Mucosa of gallbladder (tissue), 1 donor: Measurements from ENCODE around the gene TENT5D. TPM values are rescaled to one million over a fixed set of nuclear protein-coding genes. Genes with fewer than 3 reads are reported as not detected.
"Not testable (repeated sequence)": the region's sequence is repeated elsewhere in the genome, so short reads cannot be mapped to it uniquely, and the experiment has no call there.

Experiments used
- DNase-seq: peaks from one replicate; pipeline ENCODE4 v3.0.0-alpha.2; 2020; ENCODE audit warnings: low spot score
- total RNA-seq: library from RNA; stranded (reverse); gene quantifications from one replicate; pipeline ENCODE4 v1.2.1, GENCODE V29; 2021
- donor health status: DM: no; HTN: no; CAD: no.

The TENT5D gene
- not detected for total RNA-seq

DNA sequence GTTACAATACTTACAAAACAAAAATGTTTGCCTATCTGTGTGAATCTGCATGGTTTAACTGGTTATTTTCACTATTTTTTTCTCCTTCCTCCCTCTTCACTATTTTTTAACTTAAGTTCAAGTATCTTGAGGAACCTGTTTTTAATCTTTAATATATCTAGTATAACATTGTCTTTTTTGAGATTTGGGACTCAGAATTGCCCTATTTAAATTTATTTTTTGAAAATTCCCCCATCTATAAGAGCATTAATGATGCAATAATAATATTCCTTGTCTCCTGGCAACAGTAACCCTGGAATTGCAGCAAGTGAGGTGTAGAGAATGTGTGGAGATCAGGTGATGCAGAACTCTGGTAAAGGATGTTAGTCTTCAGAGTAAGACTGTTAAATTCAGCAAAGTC lies at the start of gene TENT5D:
TENT5D (plus strand) TSS at position 301 of the 400 bp plus-strand sequence. CDS start 22,093 bp downstream, outside the sequence.
- no peak for DNase-seq

DNA sequence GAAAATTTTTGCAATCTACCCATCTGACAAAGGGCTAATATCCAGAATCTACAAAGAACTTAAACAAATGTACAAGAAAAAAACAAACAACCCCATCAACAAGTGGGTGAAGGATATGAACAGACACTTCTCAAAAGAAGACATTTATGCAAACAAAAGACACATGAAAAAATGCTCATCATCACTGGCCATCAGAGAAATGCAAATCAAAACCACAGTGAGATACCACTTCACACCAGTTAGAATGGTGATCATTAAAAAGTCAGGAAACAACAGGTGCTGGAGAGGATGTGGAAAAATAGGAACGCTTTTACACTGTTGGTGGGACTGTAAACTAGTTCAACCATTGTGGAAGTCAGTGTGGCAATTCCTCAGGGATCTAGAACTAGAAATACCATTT lies 34.6 kb upstream of the TENT5D start:
- DNase-seq, result not testable (repeated sequence)

DNA sequence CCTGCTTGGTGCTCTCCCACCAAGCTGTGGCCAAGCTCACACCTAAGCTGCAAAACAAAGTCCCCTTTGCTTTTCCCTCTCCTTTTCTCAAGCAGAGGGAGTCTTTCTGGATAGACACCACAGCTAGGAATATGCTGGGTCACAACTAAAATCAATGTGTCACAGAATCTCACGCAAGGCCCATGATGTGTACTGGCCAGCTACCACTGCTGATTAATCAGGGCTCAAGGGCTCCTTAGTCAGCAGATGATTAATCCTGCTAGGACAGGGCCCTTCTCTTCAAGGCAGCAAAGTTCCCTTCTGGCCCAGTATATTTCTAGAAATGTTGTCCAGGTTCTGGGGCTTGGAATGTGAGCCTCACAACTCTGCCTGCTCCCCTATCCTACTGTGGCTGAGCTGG lies 32.0 kb upstream of the TENT5D start:
- DNase-seq, result no peak

DNA sequence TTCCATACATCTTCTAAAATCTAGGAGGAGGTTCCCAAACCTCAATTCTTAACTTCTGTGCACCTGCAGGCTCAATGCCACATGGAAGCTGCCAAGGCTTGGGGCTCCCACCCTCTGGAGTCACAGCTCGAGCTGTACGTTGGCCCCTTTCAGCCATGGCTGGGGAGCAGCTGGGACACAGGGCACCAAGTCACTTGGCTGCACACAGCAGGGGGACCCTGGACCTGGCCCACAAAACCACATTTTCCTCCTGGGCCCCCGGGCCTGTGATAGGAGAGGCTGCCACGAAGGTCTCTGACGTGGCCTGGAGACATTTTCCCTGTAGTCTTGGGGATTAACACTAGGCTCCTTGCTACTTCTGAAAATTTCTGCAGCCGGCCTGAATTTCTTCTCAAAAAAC lies 8.2 kb upstream of the TENT5D start:
- no peak for DNase-seq

DNA sequence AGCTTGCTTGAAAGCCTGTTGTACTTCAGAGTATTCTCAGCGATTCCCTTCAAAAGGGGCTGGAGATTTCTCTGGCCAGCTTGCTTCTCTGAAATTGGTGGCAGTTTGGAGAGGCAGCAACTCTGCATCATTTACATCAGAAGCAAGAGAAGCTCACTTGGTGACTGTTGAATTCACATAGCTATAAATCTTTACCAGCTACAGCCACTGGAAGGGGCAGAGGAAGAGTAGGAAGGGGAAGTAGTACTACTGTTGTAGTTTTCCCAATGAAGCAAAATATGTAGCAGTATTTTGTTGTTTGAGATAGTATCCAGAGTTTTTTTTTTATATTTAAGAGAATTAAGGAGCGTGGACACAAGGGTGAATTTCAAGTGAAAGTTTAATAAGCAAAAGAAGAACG lies 2.8 kb downstream of the TENT5D start:
- no peak for DNase-seq

DNA sequence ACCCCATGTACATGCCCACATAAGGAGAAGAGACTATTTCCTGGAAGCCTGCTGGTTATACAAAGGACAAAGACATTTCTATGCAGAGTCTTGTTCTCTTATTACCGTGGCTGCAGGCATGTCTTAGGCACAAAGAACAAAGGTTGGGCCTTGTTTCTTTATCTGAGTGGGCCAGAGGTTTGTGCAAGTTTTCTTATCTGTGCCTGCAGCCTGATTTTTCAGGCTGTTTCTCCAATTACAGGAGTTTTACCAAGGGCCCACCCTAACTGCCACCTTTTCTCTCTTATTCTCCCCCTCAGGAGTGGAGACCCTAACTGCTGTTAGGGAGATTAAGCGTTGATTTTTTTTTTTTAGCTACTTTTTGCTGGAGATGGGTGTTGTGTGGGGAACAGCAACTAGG lies 3.5 kb downstream of the TENT5D start:
- no peak for DNase-seq

DNA sequence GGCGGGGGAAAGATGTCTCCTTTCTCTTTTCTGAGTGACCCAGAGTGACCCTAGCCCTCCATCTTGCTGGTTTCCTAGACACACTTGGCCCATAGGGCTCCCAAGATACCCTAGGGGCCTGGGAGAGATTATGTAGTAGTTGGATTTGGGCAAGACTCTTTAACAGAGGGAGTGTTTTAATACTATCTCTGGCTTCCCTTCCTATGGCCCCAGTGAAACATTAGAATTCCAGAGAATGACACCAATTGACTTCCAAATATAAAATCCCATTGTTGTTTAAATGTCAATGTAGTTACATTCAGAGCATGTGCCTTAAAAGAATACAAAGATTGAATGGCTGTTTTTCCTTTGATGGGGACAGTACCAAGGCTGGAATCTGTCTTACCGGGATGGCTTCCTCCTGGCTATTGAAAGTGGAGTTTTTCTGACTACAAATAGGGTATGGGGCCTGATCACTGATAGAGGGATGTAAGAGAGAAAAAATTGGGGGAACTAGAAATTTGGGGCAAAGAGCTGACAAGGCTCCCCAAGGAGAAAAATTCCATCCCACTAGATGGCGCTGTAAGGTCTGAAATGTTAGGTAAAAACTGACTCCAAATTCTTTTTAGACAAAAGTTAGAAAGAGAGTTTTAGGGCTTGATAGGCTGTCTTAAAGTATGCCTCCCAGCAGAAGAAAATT lies 10.7 kb downstream of the TENT5D start:
- no peak for DNase-seq

DNA sequence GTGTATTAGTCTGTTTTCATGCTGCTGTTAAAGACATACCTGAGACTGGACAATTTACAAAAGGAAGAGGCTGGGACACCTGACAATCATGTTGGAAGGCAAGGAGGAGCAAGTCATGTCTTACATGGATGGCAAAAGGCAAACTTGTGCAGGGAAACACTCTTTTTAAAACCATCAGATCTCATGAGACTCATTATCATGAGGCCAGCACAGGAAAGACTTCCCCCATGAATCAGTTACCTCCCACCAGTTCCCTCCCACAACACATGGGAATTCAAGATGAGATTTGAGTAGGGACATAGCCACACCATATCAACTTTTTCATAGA lies 11.2 kb downstream of the TENT5D start:
- DNase-seq, result no peak

DNA sequence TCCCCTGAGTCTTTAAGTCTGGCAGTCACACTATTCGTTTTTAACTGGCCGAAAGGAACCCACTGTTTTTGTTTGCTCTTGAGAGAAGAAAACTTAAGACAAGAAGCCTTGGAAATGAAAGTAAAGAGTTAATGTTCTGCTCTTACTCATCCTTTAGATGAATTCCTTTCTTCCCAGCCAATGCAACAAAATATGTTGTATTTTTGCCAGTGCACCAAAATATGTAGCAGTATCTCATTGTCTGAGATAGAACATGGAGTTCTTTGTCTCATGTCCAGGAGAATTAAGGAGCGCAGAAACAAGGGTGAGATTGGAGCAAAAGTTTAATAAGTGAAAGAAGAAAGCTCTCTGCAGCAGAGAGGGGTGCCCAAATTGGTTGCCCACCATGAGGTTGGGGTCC lies 12.2 kb downstream of the TENT5D start:
- DNase-seq, result no peak

DNA sequence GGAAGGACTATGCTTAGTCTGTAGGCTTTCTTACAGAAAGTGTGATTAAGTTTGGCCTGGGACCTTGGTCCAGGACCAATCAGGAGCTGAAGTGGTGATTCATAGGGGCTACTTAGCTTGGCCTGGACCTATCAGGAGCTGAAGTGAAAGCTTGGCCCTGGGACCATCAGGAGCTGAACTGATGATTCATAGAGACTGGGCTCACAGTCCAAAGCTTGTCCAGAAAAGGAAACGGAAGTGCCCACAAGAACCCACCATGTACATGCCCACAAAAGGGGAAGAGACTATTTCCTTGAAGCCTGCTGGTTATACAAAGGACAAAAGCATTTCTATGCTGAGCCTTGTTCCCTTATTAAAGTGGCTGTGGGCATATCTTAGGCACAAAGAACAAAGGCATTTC lies 12.6 kb downstream of the TENT5D start:
- no peak for DNase-seq

DNA sequence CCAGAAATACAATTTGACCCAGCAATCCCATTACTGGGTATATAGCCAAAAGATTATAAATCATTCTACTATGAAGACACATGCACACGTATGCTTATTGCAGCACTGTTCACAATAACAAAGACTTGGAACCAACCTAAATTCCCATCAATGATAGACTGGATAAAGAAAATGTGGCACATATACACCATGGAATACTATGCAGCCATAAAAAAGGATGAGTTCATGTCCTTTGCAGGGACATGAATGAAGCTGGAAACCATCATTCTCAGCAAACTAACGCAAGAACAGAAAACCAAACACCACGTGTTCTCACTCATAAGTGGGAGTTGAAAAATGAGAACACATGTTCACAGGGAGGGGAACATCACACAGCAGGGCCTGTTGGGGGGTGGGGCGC lies 47.9 kb downstream of the TENT5D start:
- not testable (repeated sequence) for DNase-seq

DNA sequence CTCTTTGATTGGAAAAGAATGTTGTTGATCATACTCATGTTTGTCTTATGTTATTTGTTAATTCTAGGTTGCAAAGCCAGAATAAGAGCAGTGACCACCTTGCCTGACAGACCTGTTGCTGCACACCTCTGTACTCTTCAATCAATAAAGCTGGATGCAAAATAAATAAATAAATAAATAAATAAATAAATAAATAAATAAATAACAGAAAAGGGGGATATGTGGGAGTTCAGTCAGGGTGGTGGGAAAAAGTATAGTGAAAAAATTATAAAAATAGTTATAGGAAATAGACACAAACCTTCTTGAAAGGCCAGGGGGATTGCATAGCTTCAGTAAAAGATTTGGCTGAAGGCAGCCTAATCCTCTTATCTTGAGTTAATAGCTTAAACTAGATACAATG lies 51.3 kb downstream of the TENT5D start:
- DNase-seq, result no peak

DNA sequence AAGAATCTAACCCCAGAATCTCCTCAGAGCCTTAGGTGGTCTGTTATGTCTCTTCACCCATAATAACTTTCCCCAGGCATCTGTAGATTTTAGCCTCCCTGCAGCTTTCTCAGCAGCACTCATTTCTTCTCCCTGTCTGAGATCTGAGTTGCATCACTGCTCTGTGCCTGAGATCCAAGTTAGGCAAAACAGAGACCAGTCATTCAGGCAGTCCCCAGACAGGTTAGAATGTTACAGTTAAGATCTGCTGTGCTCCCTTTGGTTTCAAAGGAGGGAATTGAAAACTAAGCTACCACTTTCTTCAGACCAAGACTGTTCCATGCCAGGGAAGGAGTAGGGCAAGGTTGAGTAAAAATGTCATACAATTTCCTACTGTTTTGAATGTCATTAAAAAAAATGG lies 65.3 kb downstream of the TENT5D start:
- no peak for DNase-seq

DNA sequence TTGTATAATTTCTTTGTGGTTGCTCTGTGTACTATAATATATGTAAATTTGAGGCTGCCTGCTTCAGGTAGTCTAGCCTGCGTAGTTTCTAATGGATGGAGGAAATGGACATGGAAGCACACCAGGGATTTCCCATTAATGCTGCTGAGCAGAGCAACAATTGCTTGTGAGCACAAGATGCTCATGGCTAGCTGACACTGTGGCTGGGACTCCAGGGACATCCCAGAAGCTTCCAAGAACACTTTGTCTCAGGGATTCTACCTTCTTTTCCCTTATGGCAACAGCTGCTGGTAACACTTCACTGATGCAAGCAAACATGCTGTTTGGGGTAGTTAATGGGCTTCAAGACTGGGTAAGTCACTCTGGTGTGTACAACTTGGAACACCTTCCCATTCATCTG lies 66.1 kb downstream of the TENT5D start:
- DNase-seq, result no peak

DNA sequence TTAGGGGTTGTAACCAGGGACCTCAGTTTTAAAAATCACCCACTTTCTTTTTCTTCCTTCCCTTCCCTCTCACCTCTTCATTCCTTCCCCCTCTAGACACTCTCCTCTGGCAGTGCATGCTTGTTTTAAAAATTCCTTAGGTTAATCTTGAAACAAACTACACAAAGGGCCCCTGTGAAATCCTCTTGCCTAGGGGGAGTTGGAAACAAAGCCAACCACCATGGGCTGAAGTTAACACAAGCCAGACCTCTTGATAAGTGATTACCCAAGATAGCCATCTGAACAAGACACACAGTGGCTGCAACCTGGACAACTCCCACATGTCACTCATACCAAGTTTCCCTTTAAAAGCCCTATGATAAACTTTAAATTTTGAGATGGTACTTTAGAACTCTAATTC lies 68.9 kb downstream of the TENT5D start:
- no peak for DNase-seq
